Raji (cell line): Measurements from ENCODE around the gene GRIA1.

Experiments used
- POLR2A ChIP-seq: IDR thresholded peaks from 2 replicates; pipeline ENCODE4 v1.6.1; 2011; ENCODE audit warnings: low read depth, low read length, control low read depth; ENCODE audit not compliant: insufficient read depth

GRIA1 gene

DNA sequence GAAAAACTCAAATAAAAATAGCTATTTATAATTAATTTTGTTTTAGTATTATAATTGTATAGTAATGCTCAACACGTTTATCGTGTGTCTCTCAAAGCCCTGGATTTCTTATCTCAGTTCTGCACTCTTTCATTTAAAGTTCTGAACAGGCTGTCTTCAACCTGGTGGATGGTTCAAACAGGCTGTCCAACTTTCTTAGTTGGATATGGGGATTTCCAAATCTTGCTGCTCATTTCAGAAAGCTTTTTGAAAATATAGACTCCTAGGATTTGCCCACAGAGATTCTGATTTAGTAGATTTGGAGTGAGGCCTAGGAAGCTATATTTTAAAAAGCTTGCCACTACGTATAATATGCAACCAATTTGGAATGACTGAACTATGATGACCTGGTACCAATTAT lies 120.3 kb downstream of the GRIA1 start:
- no peak for TF ChIP-seq POLR2A

DNA sequence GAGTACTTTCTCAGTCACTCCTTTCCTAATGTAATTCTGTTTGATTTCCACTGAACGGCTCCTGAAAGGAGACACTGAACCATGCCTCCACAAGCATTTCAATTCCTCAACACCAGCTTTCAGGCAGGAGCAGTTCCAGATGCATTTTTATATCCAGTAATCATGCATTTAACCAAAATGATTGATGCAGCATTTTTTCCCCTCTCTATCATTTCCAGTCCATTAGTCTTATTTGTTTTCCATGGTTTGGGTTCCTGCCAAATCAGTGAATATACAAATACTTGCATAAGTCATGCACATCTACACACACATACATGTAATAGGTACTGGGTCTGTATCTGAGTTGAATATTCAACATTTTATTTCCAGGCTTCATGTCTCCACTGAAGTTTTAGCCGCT lies 122.7 kb downstream of the GRIA1 start:
- TF ChIP-seq POLR2A, result no peak

DNA sequence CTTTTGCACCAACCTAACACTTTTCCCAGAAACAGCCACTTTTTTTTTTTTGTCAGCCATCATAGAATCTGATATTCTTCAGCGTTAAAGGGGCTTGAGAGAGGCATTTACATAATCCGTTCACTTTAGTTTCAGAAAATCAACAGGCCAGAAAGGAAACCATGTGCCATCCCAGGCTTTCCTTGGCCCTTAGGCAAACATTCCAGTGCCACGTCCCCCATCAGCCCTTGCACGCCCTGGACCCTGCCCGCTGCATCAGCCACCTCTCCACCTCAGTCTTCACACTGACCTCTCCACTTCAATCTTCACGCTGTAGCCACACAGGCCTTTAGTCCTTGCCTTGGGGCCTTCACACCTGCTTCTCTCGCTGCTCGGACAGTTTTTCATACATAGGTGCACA lies 123.2 kb downstream of the GRIA1 start:
- no peak for TF ChIP-seq POLR2A

DNA sequence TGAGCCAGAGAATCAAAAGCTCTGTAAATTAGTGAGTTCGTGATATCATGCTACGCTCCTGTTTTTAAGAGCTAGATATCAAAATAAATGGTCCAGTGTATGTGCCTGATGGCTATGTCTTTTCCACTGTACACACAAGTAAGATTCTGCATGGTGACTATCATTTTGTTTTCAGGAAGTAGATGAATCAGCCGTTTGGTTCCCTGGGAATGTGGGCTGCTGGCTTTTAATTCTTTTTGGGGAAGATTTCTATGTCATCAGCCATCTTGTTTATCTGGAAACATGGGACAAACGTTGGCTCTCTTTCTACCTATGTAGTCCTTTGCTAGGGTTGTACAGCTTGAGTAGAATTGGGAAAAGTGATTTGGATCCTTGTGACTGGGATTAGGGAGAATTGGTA lies 126.7 kb downstream of the GRIA1 start:
- TF ChIP-seq POLR2A, result no peak

DNA sequence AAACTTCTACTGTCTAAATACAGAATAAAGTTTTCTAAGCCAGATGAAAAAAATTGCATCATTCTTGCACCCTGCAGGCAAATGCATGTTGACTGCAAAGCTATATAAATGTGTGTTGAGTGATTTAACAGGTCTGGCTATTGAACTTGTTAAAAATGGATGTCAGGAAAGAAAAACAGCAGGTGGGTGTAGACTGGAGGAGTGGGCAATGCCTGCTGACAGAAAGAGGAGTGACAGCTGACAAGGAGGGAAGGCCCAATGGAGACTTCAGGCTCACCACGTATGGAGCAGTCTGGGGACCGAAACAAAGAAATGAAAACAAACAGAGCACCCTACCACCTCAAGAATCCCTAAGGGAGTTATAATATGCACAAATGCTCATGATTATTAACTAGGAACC lies 127.8 kb downstream of the GRIA1 start:
- TF ChIP-seq POLR2A, result no peak

DNA sequence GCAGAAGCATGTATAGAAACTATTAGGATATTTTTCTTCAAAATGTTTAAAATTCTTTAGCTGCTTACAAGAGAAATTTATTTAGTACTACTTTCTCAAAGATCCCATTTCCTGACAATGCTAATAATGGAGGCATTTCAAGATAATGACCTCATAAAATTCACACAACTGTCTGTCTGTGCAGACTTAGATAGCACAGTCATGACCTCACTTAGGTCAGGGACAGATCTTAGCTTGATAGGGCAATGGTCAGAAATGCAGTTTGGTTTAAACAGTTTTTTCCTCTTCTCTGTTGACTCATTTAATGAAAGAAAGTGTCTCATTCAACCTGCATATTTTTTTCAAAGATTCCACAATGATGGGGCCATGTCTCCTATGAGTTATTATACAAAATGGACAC lies 128.4 kb downstream of the GRIA1 start:
- TF ChIP-seq POLR2A, result no peak

DNA sequence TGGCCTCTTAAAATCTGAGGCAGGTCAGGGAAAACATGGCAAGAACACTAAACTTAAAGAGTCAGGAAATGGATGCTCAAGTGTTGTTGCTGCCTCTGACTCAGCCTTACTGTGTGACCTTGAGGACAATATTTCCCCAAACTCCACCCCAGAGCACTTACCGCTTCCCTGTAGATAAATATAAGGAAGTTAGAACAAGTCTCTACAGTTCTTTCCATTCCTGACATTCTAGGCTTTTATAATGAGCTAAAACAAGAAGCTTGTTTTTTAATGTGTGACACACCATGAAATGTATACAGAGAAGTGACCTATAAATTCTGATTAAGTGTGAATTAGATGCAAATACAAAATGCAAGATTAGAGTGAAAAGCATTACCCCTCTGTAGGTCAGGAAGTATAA lies 129.3 kb downstream of the GRIA1 start:
- TF ChIP-seq POLR2A, result no peak

DNA sequence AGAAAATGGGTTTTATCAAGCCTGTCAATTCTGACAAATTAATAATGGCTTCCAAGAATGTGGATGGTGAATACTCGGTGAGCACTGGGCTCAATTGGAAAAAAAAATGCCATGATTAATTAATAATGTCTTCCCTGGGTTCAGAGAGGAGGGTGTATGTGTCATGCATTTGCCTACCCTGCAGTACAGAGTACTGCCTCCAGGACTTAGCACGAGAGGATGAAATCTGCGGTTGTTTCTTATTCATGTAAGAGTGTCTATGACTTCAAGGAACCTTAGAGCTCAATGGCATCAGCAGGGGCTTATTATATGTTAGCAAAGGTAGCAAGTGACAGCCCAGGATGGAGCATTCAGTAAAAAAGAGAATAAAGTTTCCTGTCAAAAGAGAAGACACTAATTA lies 132.7 kb downstream of the GRIA1 start:
- no peak for TF ChIP-seq POLR2A

DNA sequence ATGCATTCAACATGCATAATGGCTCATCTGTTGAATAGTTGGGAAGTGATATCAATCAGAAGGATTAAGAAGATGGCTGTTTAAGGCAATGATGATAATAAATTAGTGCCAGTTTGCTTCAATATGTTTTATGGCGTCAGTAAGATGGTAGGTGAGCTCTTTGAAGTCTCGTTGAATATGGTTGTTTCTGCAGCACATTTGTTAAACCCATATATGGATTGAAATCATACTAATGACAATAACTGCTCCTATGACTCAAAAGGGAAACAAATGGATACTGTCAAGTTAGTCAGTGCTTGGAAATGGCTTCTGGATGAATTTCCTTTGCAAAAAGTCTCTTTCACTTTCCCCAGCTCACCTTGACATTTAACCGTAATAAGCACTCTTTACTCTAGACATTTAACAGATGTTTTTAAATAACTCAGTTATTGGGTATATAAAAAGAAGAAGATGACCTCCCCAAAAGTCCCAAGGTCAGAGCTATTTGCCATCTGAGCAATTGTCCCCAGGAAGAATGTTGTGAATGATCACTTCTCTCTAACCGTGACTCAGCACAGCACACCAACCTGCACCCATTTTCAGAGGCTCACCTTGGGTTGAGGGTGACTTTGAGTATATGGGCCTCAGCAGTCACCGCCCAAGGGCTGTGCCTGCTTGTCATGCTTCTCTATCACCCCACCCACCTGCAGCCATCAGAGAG lies 133.4 kb downstream of the GRIA1 start:
- TF ChIP-seq POLR2A, result no peak

DNA sequence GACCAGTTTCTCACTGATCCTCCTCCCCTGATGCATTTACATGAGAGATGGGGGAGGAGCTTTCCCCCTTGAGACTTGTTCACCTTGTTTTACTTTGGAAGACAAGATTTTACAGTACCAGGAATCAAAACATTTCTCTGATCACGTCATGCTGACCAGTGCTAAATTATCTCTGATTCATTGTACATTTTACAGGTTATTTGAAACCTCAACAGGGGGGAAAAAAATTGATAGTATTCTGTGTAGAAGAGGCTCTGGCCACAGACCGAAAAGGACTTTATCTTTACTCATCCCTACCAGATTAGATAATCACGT lies 133.9 kb downstream of the GRIA1 start:
- no peak for TF ChIP-seq POLR2A

DNA sequence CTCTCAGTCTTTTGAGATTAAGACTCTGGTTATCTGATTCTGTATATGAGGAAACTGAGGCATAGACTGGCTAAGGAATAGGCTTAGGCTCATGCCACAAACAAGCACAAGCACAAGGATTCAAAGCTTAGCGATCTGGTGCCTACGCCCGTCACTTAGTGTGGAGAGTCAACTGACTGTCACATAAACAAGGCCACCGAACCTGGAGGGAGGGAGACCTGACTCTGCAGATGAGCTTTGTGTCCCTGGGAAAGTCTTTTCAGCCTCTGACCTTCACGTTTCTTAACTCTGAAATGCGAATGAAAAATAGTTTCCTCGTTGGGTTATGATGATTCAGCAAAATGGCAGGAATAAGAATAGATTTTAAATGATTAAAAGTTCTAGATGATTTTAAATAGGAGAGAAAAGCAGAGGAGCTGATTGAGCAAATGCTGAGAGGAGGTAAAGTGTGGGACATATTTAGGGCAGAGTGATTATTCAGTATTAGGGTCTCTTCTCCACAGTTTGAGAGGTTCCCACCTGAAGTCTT lies 135.4 kb downstream of the GRIA1 start:
- no peak for TF ChIP-seq POLR2A

DNA sequence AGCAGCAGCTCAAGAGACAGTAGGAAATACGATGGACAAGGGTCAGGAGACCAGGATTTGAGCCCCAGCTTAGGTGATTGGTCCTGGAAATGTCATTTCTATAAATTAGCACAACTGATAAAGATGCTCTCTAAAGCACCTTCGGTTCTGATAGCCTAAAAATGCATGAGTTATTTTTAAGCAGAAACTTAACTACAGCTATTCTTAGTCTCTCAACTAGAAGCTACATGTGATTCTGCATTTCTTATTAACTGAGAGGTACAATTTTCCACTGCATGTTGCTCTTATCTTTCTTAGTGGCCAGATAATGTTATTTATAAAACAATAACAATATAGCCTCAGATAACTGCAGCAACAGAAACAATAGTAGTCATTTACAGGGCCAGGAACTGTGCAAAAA lies 136.4 kb downstream of the GRIA1 start:
- no peak for TF ChIP-seq POLR2A

DNA sequence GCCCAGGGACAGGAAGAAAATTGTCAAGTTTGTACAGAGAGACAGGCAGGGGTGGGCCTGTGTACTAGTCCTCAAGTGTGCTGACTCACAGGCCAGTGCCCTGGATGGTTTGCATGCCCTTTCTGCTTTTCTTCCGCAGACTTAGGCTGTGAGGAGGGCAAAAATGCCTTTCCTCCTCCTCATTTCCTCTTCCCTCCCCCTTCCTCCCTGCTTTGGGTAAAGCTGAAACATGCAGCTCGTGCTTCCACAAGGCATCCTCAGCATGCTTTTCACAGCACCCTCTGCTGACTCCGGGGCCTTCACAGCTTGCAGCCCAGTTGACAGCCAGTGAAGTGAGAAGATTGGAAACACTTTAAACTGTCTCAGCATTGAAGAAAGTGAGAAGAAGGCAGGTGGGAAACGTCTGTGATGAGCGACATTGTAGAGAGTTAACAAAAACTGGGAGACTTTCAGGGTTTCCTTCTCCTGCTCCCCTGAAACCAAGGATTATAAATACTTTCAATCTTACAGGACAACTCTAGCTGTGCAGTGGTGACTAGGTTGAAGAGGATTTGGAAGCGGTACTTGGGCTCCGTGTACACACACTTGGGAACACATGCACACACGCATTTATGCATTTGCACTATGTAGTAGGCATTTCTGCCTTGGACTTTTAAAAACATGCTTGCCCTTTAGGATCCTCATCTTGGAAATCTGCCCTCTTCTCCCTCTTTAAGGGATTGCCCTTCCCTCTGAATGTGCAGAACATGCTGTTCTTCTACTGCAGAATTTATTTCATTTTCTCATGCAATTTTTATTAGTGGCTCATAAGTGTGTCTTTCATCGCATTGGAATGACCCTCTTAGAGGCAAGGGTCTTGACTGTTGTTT lies 138.8 kb downstream of the GRIA1 start:
- TF ChIP-seq POLR2A, result no peak

DNA sequence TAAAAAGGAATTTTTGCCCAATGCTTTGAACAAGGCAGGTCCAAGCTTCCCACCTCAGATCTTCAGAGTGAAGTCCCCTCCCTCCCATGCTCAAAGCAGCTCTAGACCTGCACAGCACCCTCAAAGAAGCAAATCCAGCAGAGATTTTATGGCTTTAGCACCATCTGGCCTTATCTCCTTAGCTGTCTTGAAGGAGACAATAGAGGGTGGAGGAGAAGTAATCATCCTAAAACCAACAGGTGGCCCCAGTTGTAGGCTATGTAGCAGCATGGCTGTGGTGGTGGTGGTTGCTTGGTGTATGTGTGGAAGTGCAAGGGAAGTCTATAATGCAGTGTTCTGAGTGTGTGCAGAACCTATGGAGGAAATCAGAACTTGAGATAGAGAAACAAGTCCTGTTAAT lies 140.1 kb downstream of the GRIA1 start:
- TF ChIP-seq POLR2A, result no peak

DNA sequence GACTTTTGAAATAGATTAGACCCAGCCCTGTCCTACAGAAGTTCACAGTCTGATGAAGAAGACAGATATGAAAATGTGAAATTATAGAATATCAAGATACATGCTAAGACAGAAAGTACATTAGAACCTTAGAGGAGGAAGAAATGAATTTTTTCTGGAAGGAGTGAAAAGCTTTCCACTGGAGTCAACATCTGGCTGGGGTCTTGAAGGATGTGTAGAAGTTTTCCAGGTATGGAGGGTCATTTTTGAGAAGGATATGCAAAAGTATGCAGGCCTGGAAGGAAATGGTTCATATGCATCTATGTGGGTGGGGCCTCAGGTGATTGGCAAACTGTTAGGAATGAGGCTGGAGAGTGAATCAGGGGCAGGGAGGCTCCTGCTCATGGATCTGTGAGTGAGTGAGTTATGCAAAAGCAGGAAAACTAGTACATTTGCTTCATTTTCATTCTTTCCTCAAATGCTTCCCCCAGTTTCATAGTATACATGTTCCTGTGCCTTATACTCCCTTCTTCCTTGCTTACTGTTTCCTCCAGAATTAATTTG lies 142.3 kb downstream of the GRIA1 start:
- TF ChIP-seq POLR2A, result no peak
